ENCODE measurements around the gene RNASE8. TPM values are rescaled to one million over a fixed set of nuclear protein-coding genes. Genes with fewer than 3 reads are reported as not detected.

The RNASE8 gene
- total and polyA plus RNA-seq, 2 of the 4 experiments (the other 2 are of a cell fraction) = not detected

DNA sequence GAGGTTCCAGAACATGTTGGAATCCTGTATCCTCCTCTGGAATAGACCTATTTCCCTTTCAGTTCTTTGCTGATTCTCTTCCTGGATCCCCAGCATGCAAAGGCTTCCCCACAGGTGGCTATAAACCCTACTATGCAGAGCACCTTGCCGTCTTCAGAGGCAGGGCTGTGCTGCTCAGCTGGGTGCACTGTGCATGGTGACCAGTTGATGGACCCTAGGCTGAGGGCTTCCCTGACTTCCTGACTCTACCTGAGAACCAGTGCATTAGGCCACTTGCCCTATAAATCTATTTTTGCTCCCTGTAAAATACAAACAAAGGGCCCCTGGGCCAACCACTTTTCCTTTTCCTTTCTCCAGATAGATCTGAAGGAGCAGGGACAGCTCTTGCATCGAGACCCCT is 26.8 kb downstream of the RNASE8 start:
- dilution Hi-C loops (cut with HindIII; ENCODE audit: low sequenced_read_pairs, unreplicated experiment) (no loop called here), intact Hi-C loops (cut with micrococcal nuclease) (no loop called here), in situ Hi-C loops (cut with MboI; ENCODE audit: low sequenced_read_pairs) (loop anchor here (25.0 kb wide), 2 partner anchors 622 to 747 kb away; partner anchors contain the start of genes APEX1, CCNB1IP1, OSGEP and PARP2)
- Histone ChIP-seq H3K9ac (ENCODE audit: low read depth, low read length) (no peak overlapping the region), H3K27me3 (ENCODE audit: control insufficient read depth, insufficient read depth, low read length) (no peaks in the 10 kb centered on the region), H2BK120ac (ENCODE audit: low read depth, low read length) (peak overlapping the region; percentile 12; the same call in 1 of the 2 replicates), H3K9me3 (ENCODE audit: control insufficient read depth, insufficient read depth, low read length) (no peaks in the 10 kb centered on the region), H3K79me1 (ENCODE audit: low read depth in 1 of 2, low read length in 2 of 2) (peaks cover 0 to 14% of the 10 kb centered on the region in 2 experiments; a peak in 2 of 4 replicates), H3K36me3 (ENCODE audit: control insufficient read depth, insufficient read depth, low read length) (peaks cover 66% of the 10 kb centered on the region), H2BK20ac (ENCODE audit: low read depth, low read length) (0 out of 2 replicates have a peak overlapping the region, but pooled peaks have one; percentile 16), H2AK5ac (ENCODE audit: low read depth, low read length) (peak overlapping the region; percentile 58; the same call in 1 of the 2 replicates), H3K14ac (replicated peaks; ENCODE audit: low read depth, low read length) (no peak overlapping the region), H3K4me2 (ENCODE audit: low read depth, low read length) (no peak overlapping the region), H2BK5ac (ENCODE audit: low read depth, low read length, poor library complexity, severe bottlenecking) (peak overlapping the region; percentile 38), H4K20me1 (ENCODE audit: insufficient read depth, low read length) (peaks cover 6% of the 10 kb centered on the region), H3K4ac (ENCODE audit: low read depth, low read length) (0 out of 2 replicates have a peak overlapping the region, but pooled peaks have one; percentile 20), H3K4me3 (ENCODE audit: insufficient read depth, low read depth, low read length) (no peak overlapping the region), H3K18ac (ENCODE audit: low read depth, low read length) (no peak overlapping the region), H4K5ac (ENCODE audit: low read depth, low read length) (no peak overlapping the region), H3K23ac (ENCODE audit: low read depth, low read length) (no peak overlapping the region), H3K56ac (ENCODE audit: extremely low read depth, insufficient read depth, low read length) (no peak overlapping the region), H4K8ac (ENCODE audit: low read depth in 2 of 2, low read length in 2 of 2) (0 out of 4 replicates have a peak overlapping the region, but pooled peaks of 1 of the 2 experiments have one; percentile 22), H3K4me1 (ENCODE audit: control insufficient read depth, insufficient read depth, low read length) (peaks cover 26% of the 10 kb centered on the region), H3K27ac (ENCODE audit: insufficient read depth, low read length) (no peak overlapping the region), H4K91ac (ENCODE audit: insufficient read depth, low read depth, low read length) (no peak overlapping the region), H2AFZ (replicated peaks; ENCODE audit: low read length, poor library complexity) (no peak overlapping the region), H3K9me1 (ENCODE audit: insufficient read depth, low read length) (peaks cover 7% of the 10 kb centered on the region), H2AK9ac (replicated peaks; ENCODE audit: low read depth, low read length, poor library complexity) (peak overlapping the region; percentile 47), H2BK15ac (ENCODE audit: low read depth, low read length) (no peak overlapping the region; the same call in 2 of the 3 replicates)
- ChIA-PET POLR2A (ENCODE audit: unreplicated experiment) (interaction anchor here (0.5 to 1.2 kb wide), 2 partner anchors 10 to 13 kb away, joined by 3 read pairs; no protein-coding TSS in a partner anchor), CTCF (interaction anchor here (0.9 to 1.0 kb wide), 2 partner anchors 13 to 16 kb away, joined by 4 to 7 read pairs; no protein-coding TSS in a partner anchor)
- ATAC-seq (ENCODE audit: low read depth) (no peak), DNase-seq (no peak)
- TF ChIP-seq SMC3 (IDR thresholded peaks at IDR 0.05; ENCODE audit: low read depth, low read length) (no peak), RCOR1 (IDR thresholded peaks at IDR 0.05; ENCODE audit: insufficient replicate concordance, low read length) (no peak), MAZ (IDR thresholded peaks at IDR 0.05; ENCODE audit: borderline replicate concordance, low read depth, low read length) (no peak), POLR2A (IDR thresholded peaks at IDR 0.05; ENCODE audit: low read depth, low read length) (no peak)
- TF ChIP-seq, protein P1, sequence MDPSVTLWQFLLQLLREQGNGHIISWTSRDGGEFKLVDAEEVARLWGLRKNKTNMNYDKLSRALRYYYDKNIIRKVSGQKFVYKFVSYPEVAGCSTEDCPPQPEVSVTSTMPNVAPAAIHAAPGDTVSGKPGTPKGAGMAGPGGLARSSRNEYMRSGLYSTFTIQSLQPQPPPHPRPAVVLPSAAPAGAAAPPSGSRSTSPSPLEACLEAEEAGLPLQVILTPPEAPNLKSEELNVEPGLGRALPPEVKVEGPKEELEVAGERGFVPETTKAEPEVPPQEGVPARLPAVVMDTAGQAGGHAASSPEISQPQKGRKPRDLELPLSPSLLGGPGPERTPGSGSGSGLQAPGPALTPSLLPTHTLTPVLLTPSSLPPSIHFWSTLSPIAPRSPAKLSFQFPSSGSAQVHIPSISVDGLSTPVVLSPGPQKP (IDR thresholded peaks at IDR 0.05; ENCODE audit: borderline replicate concordance, low read depth, low read length) = no peak
- TF ChIP-seq, protein P2, sequence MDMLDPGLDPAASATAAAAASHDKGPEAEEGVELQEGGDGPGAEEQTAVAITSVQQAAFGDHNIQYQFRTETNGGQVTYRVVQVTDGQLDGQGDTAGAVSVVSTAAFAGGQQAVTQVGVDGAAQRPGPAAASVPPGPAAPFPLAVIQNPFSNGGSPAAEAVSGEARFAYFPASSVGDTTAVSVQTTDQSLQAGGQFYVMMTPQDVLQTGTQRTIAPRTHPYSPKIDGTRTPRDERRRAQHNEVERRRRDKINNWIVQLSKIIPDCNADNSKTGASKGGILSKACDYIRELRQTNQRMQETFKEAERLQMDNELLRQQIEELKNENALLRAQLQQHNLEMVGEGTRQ (IDR thresholded peaks at IDR 0.05; ENCODE audit: low read depth, low read length) = no peak
- BruUV-seq (replicated peaks) = no TSS peak
- no CpG with 5 or more reads among the region's 2 CpGs for WGBS, 2 experiments (ENCODE audit: extremely low coverage in 2 of 2, insufficient read length in 1 of 2)
